HG03521 (cell line): ENCODE measurements around the gene AHNAK2.
A peak's percentile ranks its signal among the peaks of the same experiment; 100 is the strongest.
"Not testable (repeated sequence)": the region's sequence is repeated elsewhere in the genome, so short reads cannot be mapped to it uniquely, and the experiment has no call there.

Source experiments
- ATAC-seq: cut with Tn5 transposase; IDR thresholded peaks from one replicate; pipeline ENCODE4 v1.9.1; 2021; ENCODE audit warnings: mild to moderate bottlenecking, moderate library complexity; ENCODE audit not compliant: unreplicated experiment

AHNAK2 gene

DNA sequence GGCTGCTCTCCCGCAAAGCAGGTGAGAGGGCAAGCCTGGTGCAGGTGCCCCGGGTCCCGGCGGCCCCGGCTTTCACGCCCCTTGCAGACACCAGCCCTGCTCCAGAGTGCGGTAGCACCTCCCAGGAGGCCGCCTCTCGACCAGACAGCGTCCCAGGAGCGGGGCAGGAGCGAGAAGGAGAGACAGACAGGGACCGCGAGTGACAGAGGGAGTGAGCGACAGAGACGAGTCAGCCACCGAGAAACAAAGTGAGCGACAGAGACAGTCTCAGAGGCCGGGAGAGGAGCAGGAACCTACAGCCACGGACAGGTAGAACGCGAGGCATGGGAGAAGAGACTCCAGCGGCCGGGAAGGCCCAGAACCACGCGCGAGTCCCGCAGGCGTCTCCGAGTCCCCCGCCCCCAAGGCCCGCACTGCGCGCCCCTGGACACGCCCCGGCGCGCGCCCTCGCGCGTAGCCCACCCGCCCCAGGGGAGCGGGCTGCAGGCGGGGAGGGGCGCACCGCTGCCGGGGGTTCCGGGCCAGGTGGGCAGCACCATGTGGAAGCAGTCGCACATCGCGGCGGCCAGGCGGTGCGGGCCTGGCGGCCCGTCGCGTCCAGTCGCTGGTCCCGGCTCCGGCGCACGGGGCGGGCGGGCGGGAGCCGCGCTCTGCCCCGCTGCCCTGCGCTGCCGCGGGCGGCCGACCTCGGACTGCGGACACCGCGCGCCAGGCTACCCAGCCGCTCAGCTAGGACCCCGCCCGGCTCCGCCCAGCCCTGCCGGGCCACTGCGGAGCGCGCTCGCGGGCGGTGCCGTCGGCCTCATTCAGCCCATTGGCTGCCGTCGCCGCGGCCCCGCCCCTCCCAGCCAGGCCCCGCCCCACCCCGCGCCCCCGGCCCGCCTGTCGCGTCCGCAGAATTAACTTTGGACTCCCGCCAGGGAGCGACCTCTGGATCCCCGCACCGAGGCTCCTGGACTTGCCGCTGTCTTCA lies at the start of gene AHNAK2:
TSS of gene AHNAK2 (minus strand) at position 694 of the 973 bp plus-strand sequence. CDS start at position 557, 137 bp downstream.
- ATAC-seq = no peak

GRCh38 chr14:105027718-105028117 lies 49.5 kb upstream of the AHNAK2 start:
- not testable (repeated sequence) for ATAC-seq

DNA sequence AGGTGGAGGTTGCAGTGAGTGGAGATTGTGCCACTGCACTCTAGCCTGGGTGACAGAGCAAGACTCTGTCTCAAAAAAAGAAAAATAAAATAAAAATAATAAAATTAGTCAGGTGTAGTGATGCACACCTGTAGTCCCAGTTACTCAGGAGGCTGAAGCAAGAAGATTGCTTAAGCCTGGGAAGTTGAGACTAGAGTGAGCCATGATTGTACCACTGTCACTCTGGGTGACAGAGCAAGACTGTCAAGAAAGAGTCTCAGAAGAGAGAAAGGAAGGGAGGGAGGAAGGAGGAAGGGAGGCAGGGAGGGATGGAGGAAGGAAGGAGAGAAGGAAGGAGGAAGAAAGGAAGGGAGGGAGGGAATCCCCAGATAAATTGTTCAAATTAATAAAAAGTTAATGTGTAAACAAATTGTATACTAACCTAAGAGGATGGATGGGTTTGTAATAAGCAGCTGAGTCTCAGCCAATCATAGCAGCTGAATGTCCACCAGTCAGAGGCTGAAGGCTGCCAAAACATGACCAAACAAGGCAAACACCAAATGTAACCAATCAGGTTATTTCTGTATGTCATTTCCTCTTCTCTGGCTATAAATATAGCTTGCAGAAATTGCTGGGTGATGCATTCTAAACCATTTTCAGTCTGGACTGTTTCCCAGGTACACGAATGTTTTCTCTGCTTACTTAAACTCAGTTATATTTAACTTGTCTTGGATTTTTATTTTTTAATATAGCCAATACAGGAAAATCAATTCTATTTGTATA lies 48.8 kb upstream of the AHNAK2 start:
- no peak for ATAC-seq

DNA sequence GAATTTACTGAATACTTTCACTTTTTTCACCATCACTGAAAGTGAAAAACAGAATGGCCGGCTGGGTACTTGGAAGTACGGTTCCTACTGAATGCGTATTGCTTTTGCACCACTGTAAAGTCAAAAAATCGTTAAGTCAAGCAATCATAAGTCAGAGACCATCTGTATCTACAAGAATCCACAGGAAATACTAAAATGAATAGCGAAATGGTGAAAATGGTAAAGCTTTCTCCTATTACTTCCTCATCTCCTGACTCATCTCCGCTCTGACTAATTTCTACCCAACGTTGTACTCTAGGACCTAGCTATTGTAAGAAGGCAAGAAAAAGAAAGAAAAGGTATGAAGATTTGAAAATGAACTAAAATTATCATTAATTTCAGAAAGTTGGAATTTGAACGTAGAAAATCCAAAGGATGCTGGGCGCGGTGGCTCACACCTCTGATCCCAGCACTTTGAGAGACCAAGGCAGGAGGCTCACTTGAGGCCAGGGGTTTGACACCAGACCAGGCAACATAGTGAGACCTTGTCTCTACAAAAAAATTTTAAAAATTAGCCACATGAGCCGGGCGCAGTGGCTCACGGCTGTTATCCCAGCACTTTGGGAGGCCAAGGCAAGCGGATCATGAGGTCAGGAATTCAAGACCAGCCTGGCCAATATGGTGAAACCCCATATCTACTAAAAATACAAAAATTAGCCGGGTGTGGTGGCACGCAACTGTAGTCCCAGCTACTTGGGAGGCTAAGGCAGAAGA lies 48.0 kb upstream of the AHNAK2 start:
- ATAC-seq = no peak

GRCh38 chr14:105025429-105025828 lies 47.3 kb upstream of the AHNAK2 start:
- ATAC-seq = no peak

DNA sequence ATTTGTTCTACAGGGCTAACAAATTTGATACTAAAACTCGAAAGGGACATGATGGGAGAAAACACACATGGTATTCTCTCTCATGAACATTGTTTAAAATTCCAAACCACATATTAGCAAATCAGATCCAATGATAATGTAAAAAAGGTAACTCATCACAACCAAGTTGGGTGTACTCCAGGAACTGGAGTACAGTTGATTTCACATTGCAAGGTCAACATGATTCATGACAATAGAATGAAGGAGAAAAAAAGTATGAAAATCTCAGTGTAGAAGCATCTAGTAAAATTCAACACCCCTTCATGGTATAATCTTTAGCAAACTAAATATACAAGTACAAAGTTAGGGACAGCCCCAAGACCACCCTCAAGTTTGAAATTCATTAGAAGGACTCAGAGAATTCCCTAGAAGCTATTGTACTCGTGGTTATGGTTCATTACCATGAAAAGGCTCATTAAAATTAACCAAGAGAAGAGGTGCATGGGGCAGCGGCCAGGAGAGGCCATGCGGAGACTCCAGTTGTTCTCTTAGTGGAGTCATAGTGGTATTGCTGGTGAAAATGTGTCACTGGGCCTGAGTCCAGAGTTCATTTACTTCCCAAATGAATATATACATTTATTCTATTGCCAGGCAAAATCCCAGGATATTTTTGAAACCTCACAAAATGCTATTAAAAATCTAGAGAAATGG lies 45.8 kb upstream of the AHNAK2 start:
- ATAC-seq = no peak

DNA sequence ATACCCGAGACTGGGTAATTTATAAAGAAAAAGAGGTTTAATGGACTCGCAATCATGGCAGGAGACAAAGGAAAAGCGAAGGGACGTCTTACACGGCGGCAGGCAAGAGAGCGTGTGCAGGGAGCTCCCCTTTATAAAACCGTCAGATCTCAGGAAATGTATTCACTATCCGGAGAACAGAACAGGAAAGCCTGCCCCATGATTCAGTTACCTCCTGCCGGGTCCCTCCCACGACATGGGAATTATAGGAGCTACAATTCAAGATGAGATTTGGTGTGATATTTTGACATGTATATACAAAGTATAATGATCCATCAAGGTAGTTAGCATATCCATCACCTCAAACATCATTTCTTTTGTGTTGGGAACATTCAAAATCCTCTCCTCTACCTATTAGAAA lies 45.0 kb upstream of the AHNAK2 start:
- ATAC-seq = no peak

DNA sequence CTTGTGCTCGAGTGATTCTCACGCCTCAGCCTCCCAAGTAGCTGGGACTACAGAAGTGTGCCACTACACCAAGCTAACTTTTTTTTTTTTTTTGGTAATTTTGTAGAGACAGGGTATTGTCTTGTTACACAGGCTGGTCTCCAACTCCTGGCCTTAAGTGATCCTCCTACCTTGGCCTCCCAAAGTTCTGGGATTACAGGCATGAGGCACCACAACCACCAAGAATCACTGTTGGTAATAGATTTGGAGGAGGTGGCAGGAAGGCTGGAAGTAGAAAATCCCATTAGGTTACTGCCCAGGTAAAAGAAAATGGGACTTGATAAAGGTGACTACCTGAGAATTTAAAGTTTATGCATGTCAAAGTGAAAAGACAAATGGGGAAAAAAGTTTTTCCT lies 44.1 kb upstream of the AHNAK2 start:
- ATAC-seq = no peak

DNA sequence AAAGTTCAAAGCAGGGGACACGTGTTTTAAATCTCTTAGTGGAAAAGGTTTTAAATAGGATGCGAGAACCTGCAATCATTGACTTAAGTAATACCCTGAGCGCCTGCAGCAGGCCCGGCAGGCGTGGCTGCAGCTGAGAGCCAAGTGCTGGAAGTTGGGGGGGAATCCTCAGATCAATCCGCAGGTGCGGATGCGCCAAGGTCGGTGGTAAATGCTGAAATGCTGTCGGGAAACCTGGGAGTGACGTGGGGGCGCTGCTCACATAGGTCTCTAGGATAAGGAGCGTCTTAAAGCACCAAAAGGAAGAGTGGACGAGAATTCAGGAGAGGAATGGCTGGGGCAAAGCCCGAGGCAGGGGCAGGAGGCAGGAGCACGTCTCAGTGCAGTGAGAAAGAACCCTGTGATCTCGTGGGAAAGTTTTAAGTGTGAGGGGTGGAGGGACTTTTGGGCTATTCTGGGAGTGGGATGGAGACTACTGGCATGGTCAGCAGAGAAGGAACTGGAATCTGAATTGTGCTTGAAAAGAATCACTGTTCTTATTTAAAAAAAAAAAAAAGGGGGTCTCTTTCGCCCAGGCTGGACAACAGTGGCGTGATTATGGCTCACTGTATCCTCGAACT lies 43.6 kb upstream of the AHNAK2 start:
- no peak for ATAC-seq

- peak; percentile 80 for ATAC-seq
Observed at GRCh38 chr14:105020815-105021655, 42.9 kb upstream of the AHNAK2 start, which contains the start of gene CDCA4. CDCA4 (minus strand) TSS chr14:105021083; CDS start chr14:105011929, 9,154 bp downstream.

DNA sequence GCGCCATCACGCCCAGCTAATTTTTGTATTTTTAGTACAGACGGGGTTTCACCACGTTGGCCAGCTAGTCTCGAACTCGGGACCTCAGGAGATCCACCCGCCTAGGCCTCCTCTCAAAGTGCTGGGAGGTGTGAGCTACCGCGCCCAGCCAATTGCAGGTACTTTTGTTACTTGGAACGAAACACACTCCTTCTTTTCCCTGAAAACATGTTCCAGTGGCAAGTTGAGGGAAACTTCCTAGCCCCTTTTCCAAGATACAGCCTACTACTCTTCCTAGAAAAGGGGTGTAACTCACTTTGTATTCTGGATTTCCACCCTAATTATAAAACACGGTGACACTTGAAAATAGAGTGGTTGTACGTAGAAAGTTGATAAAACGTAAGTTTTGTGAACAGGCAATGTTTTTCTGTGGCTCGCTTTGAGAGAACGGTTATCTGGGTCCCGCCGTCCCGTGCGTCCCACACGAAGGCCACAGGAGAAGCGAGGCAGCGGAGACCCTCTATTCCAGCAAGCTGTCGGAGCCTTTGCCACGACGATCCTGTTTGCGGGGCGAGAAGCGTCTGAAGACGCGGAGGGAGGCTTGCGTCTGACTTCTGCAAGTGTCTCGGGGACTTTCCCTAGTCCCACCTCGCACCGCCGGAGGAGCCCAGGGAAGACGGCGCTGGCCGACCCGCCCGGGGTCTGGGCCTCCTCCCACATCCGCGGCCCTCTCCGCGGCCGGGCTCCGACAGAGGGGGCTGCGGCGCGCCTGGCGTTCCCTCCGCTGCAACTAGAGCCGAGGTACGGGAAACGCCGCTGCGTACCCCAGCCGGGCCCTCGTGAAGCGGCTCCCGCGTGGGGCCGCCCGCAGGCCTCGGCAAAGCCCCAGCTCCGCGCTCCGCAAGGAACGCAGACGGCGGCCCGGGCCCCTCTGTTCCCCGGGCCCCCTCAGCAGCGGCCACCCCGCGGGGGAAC lies 42.0 kb upstream of the AHNAK2 start:
- peak; percentile 9 for ATAC-seq

- no peak for ATAC-seq
Observed at GRCh38 chr14:105018414-105018813, 40.2 kb upstream of the AHNAK2 start.

- ATAC-seq = no peak
Observed at GRCh38 chr14:105015905-105016304, 37.7 kb upstream of the AHNAK2 start.

- ATAC-seq = no peak
Observed at GRCh38 chr14:105015242-105015641, 37.1 kb upstream of the AHNAK2 start.

- no peak for ATAC-seq
Observed at GRCh38 chr14:105014631-105015030, 36.5 kb upstream of the AHNAK2 start.

GRCh38 chr14:105014032-105014431 lies 35.9 kb upstream of the AHNAK2 start:
- ATAC-seq = no peak

DNA sequence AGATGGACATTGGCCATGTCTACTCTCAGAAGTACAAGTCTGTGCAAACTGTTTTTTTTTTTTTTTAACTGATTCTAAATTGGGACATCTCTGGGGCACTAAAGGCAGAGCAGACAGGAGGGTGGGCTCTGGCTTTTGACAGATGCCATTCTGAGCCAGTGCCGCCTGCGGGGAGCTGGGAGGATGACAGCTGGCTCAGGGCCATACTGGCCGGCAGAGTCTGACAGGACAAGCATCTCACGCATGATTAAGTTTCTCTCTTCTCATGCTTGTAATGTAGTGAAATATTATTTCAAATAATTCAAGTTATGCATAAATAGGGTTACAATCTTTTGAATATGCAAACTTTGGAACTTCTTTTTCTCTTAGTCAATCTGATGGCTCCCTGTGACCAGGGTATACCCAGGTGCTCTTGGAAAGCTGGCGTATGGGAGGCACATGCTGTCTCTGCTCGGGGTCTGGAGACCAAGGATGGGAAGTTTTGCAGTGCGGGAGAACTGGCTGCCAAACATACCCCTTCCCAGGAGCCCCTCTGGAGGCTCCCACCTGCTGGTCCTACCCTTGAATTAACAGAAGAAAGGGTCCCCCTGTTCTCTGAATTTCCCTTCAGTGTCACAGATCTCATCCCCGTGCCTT lies 35.1 kb upstream of the AHNAK2 start:
- ATAC-seq = no peak
